ENCODE data around the gene VSX1. TPM values are rescaled to one million over a fixed set of nuclear protein-coding genes. Genes with fewer than 3 reads are reported as not detected.

The VSX1 gene
- polyA plus RNA-seq, 4 donors = 0.04 TPM; not detected in 3

DNA sequence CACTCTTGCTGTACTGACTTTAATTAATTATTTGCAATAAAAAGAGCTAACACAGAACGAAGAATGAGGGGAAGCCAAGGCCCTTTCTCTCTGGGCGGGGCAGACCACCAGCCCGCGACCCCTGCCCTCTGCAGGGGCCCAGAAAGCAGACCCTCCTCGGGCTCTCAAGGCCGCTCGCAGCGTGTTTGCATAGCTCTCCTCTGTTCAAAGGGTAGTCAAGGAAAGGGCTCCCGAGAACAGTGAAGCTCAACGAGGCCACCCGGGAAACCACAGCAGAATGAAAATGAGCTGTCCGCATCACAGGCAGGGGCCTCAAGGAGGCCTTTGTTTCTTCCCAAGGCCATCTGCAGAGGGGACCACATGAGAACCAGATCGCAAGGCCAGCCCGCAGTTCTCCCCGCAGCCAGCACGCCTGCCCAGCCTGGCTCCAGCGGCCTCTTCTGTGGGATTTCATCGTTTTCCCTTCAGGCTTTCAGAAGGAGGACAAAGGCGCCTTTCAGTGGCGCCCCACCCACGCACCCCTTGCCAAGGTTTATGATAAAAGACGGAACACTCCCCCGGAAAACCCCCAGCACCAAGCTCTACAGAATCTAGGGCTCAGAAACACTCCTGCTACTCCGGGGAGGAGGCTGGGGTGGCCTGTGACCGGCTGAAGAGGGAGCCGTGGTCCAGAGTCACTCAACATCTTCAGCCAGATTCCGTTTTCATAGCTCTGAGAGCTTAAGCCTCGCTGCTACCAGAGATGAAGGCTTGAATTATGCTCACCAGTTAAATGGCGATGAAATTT lies 49.3 kb downstream of the VSX1 start:
- no peak overlapping the region for H3K4me3 ChIP-seq (ENCODE audit: low read depth in 1 of 3, low read length in 3 of 3)
- H3K27me3 ChIP-seq (ENCODE audit: control insufficient read depth in 3 of 3, insufficient read depth in 3 of 3, low read length in 3 of 3) = no peaks in the 10 kb centered on the region
- FAIRE-seq = no peak
- H3K27ac ChIP-seq (ENCODE audit: low read depth in 1 of 3, low read length in 2 of 3) = peak overlapping the region; percentile 63 to 88 (median 71)
- H3K36me3 ChIP-seq (ENCODE audit: control insufficient read depth in 3 of 3, insufficient read depth in 2 of 3, low read depth in 1 of 3, low read length in 3 of 3) = peaks cover 0 to 48% (median 2%) of the 10 kb centered on the region in 3 donors
- DNase-seq = peak in 1 of 2 donors; percentile 73
- H3K4me1 ChIP-seq (ENCODE audit: control insufficient read depth in 3 of 3, insufficient read depth in 2 of 3, low read depth in 1 of 3, low read length in 2 of 3) = peaks cover 7 to 34% (median 24%) of the 10 kb centered on the region in 3 donors
- 17 to 48% (median 40%) methylated on average over 29 of the region's 29 CpGs for WGBS, 3 donors
- no peaks in the 10 kb centered on the region for H3K9me3 ChIP-seq (ENCODE audit: control insufficient read depth in 2 of 2, insufficient read depth in 1 of 2, low read depth in 1 of 2, low read length in 1 of 2)

GRCh38 chr20:25032065-25032477 lies 49.9 kb downstream of the VSX1 start:
- 94 to 95% (median 94%) methylated on average over 14 to 16 of the region's 16 CpGs for WGBS, 3 donors

GRCh38 chr20:25031241-25031640 lies 50.7 kb downstream of the VSX1 start:
- FAIRE-seq = no peak
- WGBS, 3 donors = 79 to 97% (median 83%) methylated on average over 3 of the region's 3 CpGs
- DNase-seq = no peak
- H3K27ac ChIP-seq (ENCODE audit: low read depth in 1 of 3, low read length in 2 of 3) = no peak overlapping the region
- H3K4me1 ChIP-seq (ENCODE audit: control insufficient read depth in 3 of 3, insufficient read depth in 2 of 3, low read depth in 1 of 3, low read length in 2 of 3) = peaks cover 4 to 34% (median 15%) of the 10 kb centered on the region in 3 donors
- peaks cover 0 to 38% (median 0%) of the 10 kb centered on the region in 3 donors for H3K36me3 ChIP-seq (ENCODE audit: control insufficient read depth in 3 of 3, insufficient read depth in 2 of 3, low read depth in 1 of 3, low read length in 3 of 3)
- H3K9me3 ChIP-seq (ENCODE audit: control insufficient read depth in 2 of 2, insufficient read depth in 1 of 2, low read depth in 1 of 2, low read length in 1 of 2) = no peaks in the 10 kb centered on the region
- H3K27me3 ChIP-seq (ENCODE audit: control insufficient read depth in 3 of 3, insufficient read depth in 3 of 3, low read length in 3 of 3) = no peaks in the 10 kb centered on the region
- no peak overlapping the region for H3K4me3 ChIP-seq (ENCODE audit: low read depth in 1 of 3, low read length in 3 of 3)

More at GRCh38 chr20:25032065-25032477, 49.9 kb downstream of the VSX1 start:
- H3K4me3 ChIP-seq (ENCODE audit: low read depth in 1 of 3, low read length in 3 of 3) = no peak overlapping the region
- DNase-seq (no peak), FAIRE-seq (no peak)
- H3K27ac ChIP-seq (ENCODE audit: low read depth in 1 of 3, low read length in 2 of 3) = peak overlapping the region in 2 of 3 donors; percentile 71 to 88
- H3K36me3 ChIP-seq (ENCODE audit: control insufficient read depth in 3 of 3, insufficient read depth in 2 of 3, low read depth in 1 of 3, low read length in 3 of 3) = peaks cover 0 to 42% (median under 1%) of the 10 kb centered on the region in 3 donors
- peaks cover 4 to 34% (median 18%) of the 10 kb centered on the region in 3 donors for H3K4me1 ChIP-seq (ENCODE audit: control insufficient read depth in 3 of 3, insufficient read depth in 2 of 3, low read depth in 1 of 3, low read length in 2 of 3)
- no peaks in the 10 kb centered on the region for H3K27me3 ChIP-seq (ENCODE audit: control insufficient read depth in 3 of 3, insufficient read depth in 3 of 3, low read length in 3 of 3)
- H3K9me3 ChIP-seq (ENCODE audit: control insufficient read depth in 2 of 2, insufficient read depth in 1 of 2, low read depth in 1 of 2, low read length in 1 of 2) = no peaks in the 10 kb centered on the region

- H3K36me3 ChIP-seq (ENCODE audit: control insufficient read depth in 3 of 3, insufficient read depth in 2 of 3, low read depth in 1 of 3, low read length in 3 of 3) = peaks cover 0 to 39% (median 0%) of the 10 kb centered on the region in 3 donors
- FAIRE-seq (no peak), DNase-seq (no peak)
- H3K27ac ChIP-seq (ENCODE audit: low read depth in 1 of 3, low read length in 2 of 3) = no peak overlapping the region
- H3K4me3 ChIP-seq (ENCODE audit: low read depth in 1 of 3, low read length in 3 of 3) = no peak overlapping the region
- H3K4me1 ChIP-seq (ENCODE audit: control insufficient read depth in 3 of 3, insufficient read depth in 2 of 3, low read depth in 1 of 3, low read length in 2 of 3) = peaks cover 4 to 34% (median 11%) of the 10 kb centered on the region in 3 donors
- no peaks in the 10 kb centered on the region for H3K27me3 ChIP-seq (ENCODE audit: control insufficient read depth in 3 of 3, insufficient read depth in 3 of 3, low read length in 3 of 3)
- WGBS, 3 donors = 93 to 98% (median 95%) methylated on average over 8 of the region's 8 CpGs
- no peaks in the 10 kb centered on the region for H3K9me3 ChIP-seq (ENCODE audit: control insufficient read depth in 2 of 2, insufficient read depth in 1 of 2, low read depth in 1 of 2, low read length in 1 of 2)
These were observed 51.2 kb downstream of the VSX1 start for GRCh38 chr20:25030649-25031207.

- peaks cover 0 to 42% (median 0%) of the 10 kb centered on the region in 3 donors for H3K36me3 ChIP-seq (ENCODE audit: control insufficient read depth in 3 of 3, insufficient read depth in 2 of 3, low read depth in 1 of 3, low read length in 3 of 3)
- WGBS, 3 donors = 95 to 100% (median 97%) methylated on average over 5 of the region's 5 CpGs
- no peak overlapping the region for H3K27ac ChIP-seq (ENCODE audit: low read depth in 1 of 3, low read length in 2 of 3)
- DNase-seq (no peak), FAIRE-seq (no peak)
- no peaks in the 10 kb centered on the region for H3K9me3 ChIP-seq (ENCODE audit: control insufficient read depth in 2 of 2, insufficient read depth in 1 of 2, low read depth in 1 of 2, low read length in 1 of 2)
- peaks cover 4 to 34% (median 10%) of the 10 kb centered on the region in 3 donors for H3K4me1 ChIP-seq (ENCODE audit: control insufficient read depth in 3 of 3, insufficient read depth in 2 of 3, low read depth in 1 of 3, low read length in 2 of 3)
- no peak overlapping the region for H3K4me3 ChIP-seq (ENCODE audit: low read depth in 1 of 3, low read length in 3 of 3)
- no peaks in the 10 kb centered on the region for H3K27me3 ChIP-seq (ENCODE audit: control insufficient read depth in 3 of 3, insufficient read depth in 3 of 3, low read length in 3 of 3)
These were observed 51.8 kb downstream of the VSX1 start for GRCh38 chr20:25030007-25030648.

DNA sequence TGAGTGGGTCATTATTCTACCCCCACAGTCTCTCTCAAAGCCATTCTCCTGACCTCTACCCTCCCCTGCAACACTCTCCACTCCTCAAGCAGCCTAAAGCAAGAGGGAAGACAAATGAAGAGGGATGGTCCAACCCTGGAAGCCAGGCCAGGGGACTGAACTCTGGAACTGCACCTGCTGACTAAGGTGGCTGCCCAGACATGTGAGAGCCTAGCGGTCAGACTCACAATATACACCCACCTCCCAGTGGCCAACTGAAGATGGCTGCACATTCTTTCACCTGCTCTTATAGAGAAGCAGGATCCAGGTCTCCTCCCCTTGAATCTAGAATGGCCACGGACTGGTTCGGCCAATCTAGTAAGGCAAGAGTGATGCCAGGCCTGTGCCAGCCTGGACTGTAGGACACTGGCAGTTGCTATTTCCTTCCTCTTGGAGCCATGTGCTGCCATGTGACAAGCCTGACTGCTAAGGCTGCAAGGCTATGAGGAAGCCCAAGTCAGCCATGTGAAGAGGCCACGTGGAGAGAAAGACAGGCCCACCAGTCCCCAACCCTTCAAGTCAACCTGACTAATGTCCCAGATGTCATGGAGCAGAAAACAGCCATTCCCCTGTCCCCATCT lies 55.8 kb downstream of the VSX1 start:
- Histone ChIP-seq H3K4me3 (ENCODE audit: low read depth in 1 of 3, low read length in 3 of 3) (no peak overlapping the region), H3K4me1 (ENCODE audit: control insufficient read depth in 3 of 3, insufficient read depth in 2 of 3, low read depth in 1 of 3, low read length in 2 of 3) (peaks cover 0 to 10% (median 2%) of the 10 kb centered on the region in 3 donors), H3K36me3 (ENCODE audit: control insufficient read depth in 3 of 3, insufficient read depth in 2 of 3, low read depth in 1 of 3, low read length in 3 of 3) (peaks cover 0 to 64% (median 2%) of the 10 kb centered on the region in 3 donors), H3K27ac (ENCODE audit: low read depth in 1 of 3, low read length in 2 of 3) (no peak overlapping the region), H3K9me3 (ENCODE audit: control insufficient read depth in 2 of 2, insufficient read depth in 1 of 2, low read depth in 1 of 2, low read length in 1 of 2) (no peaks in the 10 kb centered on the region), H3K27me3 (ENCODE audit: control insufficient read depth in 3 of 3, insufficient read depth in 3 of 3, low read length in 3 of 3) (no peaks in the 10 kb centered on the region)
- no peak for DNase-seq
- 91 to 93% (median 92%) methylated on average over 4 of the region's 4 CpGs for WGBS, 3 donors
- FAIRE-seq = no peak

Measured in small intestine (tissue), 7 donors.